ENCODE measurements around the gene BRIP1.
"Not testable (repeated sequence)": the region's sequence is repeated elsewhere in the genome, so short reads cannot be mapped to it uniquely, and the experiment has no call there.

BRIP1 gene

DNA sequence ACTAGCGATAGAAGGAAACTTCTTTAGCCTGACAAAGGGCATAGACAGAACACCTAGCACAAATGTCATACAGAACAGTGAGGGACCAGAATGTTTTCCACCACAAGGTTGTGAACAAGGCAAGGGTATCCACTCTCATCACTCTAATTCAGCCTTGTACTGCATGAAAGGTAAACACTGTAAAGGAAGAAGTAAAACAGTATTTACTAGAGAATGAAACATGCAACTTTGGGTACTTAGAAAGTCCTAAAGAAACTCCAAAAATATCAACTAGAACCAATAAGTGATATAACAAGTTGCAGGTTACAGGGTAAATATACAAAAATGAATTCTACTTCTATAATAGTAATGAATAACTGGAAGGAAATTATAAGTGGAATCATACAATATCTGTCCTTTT, 32.2 kb downstream of the BRIP1 start:
- DNase-seq (ENCODE audit: low read depth in 4 of 4, low spot score in 1 of 4): no peak

DNA sequence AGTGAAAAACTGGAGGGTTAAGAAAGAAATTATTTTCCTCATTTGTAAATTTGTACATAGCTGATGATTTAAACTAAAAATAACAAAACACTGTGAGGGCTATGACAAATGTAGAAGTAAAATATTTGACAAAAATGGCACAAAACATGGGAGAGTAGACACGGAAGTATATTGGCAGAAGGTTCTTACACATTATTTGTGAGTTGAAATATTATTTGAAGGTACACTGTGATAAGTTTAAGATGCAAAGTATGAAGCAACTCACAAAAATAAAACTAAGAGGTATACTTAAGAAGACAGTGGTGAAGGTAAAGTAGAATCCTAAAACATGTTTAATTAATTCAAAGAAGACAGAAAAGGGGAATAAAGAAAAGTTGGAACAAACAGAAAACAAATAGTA, 34.6 kb downstream of the BRIP1 start:
- DNase-seq (ENCODE audit: low read depth in 4 of 4, low spot score in 1 of 4): no peak

DNA sequence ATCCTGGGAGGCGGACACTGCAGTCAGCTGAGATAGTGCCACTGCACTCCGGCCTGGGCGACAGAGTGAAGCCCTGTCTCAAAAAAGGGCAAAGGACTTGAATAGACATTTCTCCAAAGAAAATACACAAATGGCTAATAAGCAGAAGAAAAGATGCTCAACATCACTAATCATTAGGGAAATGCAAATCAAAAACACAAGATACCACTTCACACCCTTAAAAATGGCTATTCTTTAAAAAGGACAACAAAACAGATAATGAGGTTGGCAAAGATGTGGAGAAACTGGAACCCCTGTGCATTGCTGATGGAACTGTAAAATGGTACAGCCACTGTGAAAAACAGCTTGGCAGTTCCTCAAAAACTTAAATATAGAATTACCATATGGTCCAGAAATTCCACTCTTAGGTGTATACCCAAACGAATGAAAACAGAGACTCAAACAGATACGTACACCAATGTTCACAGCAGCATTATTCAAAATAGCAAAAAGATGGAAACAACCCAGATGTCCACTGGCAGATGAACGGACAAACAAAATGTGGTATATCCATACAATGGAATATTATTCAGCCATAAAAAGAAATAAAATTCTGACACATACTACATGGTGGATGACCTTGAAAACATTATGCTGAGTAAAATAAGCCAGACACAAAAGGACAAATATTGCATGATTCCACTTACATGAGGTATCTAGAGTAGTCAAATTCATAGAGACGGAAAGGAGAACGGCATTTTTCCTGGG, 35.5 kb downstream of the BRIP1 start:
- DNase-seq (ENCODE audit: low read depth in 4 of 4, low spot score in 1 of 4): no peak

DNA sequence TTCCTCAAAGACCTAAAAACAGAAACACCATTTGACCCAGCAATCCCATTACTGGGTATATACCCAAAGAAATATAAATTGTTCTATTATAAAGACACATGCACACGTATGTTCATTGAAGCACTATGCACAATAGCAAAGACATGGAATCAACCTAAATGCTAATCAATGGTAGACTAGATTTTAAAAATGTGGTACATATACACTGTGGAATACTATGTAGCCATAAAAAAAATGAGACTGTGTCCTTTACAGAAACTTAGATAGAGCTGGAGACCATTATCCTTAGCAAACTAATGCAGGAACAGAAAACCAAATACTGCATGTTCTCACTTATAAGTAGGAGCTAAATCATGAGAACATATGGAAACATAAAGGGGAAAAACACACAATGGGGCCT, 36.5 kb downstream of the BRIP1 start:
- not testable (repeated sequence) for DNase-seq (ENCODE audit: low read depth in 4 of 4, low spot score in 1 of 4)

DNA sequence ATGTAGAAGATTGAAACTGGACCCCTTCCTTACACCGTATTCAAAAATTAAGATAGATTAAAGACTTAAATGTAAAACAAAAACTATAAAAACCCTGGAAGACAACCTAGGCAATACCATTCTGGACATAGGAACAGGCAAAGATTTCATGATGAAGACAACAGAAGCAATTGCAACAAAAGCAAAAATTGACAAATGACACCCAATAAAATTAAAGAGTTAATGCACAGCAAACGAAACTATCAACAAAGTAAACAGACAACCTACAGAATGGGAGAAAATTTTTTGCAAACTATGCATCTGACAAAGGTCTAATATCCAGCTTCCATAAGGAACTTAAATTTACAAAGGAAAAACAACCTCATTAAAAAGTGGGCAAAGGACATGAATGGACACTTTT, 37.1 kb downstream of the BRIP1 start:
- not testable (repeated sequence) for DNase-seq (ENCODE audit: low read depth in 4 of 4, low spot score in 1 of 4)

DNA sequence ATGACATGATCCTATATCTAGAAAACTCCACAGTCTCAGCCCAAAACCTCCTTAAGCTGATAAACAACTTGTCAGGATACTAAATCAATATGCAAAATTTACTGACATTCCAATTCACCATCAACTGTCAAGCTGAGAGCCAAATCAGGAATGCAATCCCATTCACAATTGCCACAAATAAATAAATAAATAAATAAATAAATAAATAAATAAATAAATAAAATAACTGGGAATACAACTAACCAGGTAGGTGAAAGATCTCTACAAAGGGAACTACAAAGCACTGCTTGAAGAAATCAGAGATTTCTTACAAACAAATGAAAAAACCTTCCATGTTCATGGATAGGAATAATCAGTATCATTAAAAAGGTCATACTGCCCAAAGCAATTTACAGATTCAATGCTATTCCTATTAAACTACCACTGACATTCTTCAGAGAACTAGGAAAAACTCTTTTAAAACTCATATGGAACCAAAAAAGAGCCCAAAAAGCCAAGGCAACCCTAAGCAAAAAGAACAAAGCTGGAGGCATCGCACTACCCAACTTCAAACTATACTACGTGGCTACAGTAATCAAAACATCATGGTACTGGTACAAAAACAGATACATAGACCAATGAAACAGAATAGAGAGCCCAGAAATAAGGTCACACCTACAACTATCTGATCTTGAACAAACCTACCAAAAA, 37.7 kb downstream of the BRIP1 start:
- DNase-seq (ENCODE audit: low read depth in 4 of 4, low spot score in 1 of 4): no peak

DNA sequence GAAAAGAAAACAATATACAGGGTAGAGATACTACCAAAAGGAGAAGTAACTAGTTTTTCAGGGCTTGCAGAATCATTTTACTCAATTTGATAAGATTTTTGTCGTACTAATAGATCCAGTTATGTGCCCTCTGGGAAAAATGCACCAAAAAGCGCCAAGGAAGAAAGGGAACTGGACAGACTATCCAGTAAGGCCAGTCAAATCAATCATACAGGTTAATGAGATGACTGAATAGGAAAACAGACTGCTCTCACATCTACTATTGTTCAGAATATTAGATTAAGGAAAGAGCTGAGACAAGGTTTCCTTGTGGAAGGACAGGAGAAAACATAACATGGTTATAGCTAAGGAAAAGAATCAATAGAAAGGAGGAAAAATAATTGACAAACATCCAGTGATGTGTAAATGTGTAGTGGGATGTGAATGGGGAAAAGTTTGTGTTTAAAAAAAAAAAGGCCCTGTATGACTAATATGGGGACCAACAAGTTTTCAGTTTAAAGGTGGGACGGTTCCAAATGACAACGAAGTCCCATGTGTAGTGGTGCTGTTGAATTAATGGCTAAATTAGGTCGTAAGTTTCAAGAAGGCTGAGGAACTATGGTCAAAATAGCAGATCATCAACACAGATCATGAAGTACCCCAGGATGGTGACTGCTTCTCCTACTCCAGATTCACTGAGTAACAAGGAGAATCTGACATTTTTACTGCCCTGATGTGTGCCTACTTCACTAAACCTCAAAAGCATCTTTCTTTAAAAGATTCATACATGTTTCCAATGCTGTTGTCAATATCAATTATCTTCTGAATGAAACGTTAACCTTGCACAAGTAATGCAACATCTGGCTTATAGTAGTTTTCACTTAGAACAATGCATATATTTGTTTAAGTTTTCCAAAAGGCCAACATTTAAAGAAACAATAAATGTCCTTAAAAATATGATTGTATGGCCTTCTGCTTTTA, 40.7 kb downstream of the BRIP1 start:
- DNase-seq (ENCODE audit: low read depth in 4 of 4, low spot score in 1 of 4): no peak

DNA sequence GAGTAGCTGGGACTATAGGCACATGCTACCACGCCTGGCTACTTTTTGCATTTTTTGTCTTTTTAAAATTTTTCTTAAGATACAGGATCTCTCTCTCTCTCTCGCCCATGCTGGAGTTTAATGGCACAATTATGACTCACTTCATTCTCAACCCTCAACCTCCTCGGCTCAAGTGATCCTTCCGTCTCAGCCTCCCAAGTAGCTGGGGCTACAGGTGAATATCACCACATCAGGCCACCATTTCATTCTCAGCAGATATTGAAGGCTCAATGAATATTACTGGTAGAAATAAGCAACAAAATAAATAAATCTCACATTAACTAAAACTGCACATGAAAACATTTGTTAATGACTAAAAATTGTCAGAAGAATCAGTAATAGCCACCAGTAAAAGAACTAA, 41.7 kb downstream of the BRIP1 start:
- DNase-seq (ENCODE audit: low read depth in 4 of 4, low spot score in 1 of 4): no peak

DNA sequence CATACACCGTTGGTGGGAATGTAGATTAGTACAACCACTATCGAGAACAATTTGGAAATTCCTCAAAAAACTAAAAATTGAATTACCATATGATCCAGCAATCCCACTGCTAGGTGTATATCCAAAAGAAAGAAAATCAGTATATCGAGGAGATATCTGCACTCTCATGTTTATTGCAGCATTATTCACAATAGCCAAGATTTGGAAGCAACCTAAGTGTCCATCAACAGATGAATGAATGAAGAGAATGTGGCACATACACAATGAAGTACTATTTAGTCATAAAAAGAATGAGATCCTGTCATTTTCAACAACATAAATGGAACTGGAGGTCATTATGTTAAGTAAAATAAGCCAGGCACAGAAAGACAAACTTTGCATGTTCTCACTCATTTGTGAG, 44.1 kb downstream of the BRIP1 start:
- DNase-seq (ENCODE audit: low read depth in 4 of 4, low spot score in 1 of 4): not testable (repeated sequence)

DNA sequence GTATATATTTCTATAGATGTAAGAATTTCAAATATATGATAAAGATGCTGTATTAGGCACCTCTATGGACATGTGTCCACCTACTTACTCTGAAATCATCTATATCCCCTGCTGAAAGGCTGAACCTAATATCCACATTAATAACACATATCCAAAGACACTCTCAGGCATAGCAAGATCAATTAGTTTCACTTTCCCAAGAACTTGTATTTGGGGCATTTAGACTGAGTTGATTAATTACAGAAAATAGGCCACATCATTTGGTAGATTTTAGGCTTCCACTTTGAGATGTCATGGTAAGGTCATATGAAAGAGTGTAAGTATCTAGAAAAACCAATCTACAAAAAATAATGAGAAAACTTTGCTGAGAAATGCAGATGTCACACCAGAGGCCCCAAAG, 45.1 kb downstream of the BRIP1 start:
- no peak for DNase-seq (ENCODE audit: low read depth in 4 of 4, low spot score in 1 of 4)

DNA sequence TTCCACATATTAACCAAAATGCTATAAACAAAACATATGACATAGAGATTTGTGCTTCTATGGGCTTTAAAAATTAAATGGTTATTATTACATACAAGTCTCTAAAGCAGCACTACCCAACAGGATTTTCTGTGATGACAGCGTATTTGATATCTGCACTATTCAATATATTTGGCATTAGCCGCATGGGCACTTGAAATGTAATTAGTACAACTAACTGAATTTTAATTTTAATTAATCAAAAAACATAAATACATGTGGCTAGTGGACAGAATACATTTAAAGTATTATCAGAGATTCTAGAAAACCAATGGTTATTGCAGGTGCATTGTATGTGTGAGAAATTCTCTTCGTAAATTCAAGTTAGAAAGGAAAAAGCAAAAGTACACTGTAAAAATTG, 45.9 kb downstream of the BRIP1 start:
- DNase-seq (ENCODE audit: low read depth in 4 of 4, low spot score in 1 of 4): no peak

DNA sequence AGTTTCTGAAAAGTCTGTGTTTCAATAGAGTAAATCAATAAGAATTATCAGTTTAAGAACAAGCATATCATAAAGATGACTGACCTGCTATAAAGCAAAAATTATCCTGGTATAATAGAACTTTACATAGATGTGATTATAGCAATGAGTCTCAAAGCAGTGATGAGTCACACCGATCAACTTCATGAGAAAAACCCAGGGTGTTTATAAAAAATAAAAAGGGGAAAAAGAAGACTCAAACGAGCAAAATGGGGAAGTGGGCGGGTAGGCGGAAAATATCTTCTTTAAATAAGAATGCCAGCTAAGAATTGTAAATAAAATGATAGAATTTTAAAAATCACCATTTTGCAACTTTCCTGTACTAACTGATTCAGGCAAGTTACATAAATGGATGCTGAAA, 46.8 kb downstream of the BRIP1 start:
- no peak for DNase-seq (ENCODE audit: low read depth in 4 of 4, low spot score in 1 of 4)

DNA sequence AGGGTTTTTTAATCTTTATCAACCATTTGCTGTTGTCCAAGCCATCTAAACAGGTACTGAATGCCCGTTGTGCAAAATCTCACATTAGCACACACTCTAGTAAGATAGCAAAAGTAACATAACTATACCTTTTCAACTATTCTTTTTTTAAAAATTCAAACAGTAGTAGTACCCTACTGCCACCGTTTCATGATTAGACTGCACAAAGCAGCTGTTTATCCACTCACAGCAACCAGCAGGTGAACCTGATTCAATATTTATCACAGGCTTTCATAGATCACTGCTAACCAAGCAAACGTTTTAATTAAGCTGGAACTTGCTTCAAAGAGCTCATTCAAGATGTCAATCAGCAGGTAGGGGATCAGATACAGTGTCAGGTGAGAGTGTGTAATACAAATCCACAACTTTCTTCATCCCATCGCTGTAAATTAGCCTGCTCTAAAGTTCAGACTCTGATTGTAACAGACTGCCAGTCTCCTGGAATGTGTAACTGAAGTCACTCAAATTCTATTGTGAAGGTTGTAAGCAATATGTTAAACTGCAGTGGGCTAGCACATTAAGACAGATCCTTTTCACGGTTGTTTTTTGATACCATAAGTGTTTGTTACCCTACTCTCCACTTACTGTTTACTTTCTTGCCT, 47.3 kb downstream of the BRIP1 start:
- no peak for DNase-seq (ENCODE audit: low read depth in 4 of 4, low spot score in 1 of 4)

DNA sequence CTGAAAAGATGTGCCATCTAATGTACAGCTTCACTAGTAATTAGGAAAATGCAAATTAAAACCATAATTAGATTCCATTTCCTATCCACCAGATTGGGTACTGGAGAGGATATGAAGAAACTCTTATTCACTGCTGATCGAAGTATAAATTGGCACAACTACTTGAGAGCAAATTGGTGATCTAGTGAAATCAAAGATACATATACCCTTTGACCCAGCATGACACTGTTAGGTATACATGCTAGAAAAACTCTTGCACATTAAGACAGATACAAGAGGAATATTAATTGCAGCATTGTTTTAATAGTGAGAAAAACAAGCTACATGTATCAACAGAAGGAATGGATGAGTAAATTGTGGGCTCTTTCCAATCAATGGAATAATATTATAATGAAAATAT, 48.8 kb downstream of the BRIP1 start:
- DNase-seq (ENCODE audit: low read depth in 4 of 4, low spot score in 1 of 4): no peak

DNA sequence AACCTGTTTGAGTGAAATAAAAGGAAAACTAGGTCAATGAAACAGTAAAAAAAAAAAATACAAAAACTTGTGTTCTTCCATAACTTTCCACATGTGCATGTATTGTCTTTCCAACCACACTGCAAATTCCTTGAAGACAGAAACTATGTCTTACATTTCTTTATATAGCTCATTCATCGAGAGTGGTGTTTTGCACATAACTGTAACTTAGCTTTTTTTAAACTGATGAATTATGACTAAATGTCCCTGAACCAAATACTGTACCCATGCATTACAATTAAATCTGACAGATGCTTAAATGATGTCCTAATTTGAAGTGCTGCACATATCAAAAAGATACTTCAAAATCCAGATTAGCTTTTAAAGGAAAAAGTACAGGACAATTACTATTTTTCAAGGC, 50.1 kb downstream of the BRIP1 start:
- no peak for DNase-seq (ENCODE audit: low read depth in 4 of 4, low spot score in 1 of 4)

DNA sequence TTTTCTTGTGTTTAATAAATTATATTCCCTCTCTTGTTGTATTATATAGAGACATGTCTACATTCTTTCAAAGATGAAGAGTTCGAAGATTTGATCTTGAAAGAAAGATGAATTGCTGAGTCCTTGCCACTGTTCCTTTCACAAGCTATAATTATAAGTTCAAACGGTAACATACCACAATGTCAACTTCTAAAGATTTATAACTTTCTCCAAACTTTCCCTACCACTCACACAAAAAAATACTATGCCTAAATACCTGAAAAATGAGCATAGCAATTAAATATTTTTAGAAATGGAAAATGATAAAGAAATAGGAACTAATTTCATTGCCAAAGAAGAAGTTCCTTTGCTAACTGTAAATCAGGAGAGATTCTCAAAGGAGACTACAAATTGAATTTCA, 50.6 kb downstream of the BRIP1 start:
- DNase-seq (ENCODE audit: low read depth in 4 of 4, low spot score in 1 of 4): no peak

DNA sequence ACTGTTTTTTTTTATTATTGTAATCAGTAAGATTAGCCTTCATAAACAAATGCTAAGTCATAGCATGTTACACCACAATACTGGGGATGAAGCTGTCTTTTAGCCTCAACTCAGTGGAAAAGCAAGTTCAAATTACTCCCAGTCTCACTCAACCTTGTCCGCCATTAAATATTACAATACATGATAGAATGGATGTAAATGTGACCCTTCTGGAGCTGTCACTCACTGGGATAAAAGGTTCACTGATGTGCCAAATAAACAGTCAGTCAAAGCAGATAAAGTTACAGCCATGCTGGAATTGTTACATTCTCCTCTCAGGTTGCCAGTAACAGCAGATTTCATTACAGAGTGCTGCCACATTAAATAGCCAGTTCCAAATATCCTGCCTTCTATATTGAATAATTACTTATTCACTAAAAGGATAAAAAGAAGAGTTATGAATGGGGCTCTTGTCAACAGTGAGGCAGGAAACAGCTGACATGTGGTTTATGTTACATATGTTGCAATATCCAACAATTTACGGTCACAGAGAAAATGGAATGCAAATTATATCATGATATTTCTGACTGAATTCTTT, 53.4 kb downstream of the BRIP1 start:
- no peak for DNase-seq (ENCODE audit: low read depth in 4 of 4, low spot score in 1 of 4)

DNA sequence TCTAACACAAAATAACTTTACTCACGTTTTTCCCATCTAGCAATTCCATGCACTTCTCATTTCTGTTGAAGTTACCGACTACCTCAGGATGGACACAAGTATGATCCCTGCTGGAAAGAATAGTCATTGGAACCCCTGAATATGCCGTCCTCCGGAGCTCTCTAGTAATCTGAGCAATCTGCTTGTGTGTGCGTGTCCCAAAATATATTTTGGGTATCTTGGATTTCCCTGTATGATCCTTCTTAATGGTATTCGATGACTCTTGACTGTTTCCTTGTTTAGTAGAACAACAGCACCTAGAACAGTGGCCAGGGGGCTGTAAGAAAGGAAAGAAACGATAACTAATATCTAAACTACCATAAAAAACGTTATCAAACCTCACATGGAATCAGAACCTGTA, 54.9 kb downstream of the BRIP1 start:
- no peak for DNase-seq (ENCODE audit: low read depth in 4 of 4, low spot score in 1 of 4)

DNA sequence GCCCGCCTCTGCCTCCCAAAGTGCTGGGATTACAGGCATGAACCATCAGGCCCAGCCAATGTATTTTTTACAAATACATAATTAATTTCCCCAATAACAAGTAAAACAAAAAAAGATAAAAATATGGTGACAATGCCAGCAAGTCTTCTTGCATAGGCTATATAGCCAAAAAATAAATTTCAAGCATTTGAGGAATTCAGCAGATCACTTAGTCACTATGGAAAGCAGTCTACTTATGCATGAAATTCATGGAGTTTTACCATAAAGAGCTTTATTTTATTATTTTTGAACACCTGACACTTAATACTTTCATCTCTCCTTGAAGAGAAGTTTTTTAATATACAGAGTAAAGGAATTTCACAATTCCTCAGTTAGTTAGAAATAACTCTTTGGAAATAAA, 56.4 kb downstream of the BRIP1 start:
- DNase-seq (ENCODE audit: low read depth in 4 of 4, low spot score in 1 of 4): no peak

DNA sequence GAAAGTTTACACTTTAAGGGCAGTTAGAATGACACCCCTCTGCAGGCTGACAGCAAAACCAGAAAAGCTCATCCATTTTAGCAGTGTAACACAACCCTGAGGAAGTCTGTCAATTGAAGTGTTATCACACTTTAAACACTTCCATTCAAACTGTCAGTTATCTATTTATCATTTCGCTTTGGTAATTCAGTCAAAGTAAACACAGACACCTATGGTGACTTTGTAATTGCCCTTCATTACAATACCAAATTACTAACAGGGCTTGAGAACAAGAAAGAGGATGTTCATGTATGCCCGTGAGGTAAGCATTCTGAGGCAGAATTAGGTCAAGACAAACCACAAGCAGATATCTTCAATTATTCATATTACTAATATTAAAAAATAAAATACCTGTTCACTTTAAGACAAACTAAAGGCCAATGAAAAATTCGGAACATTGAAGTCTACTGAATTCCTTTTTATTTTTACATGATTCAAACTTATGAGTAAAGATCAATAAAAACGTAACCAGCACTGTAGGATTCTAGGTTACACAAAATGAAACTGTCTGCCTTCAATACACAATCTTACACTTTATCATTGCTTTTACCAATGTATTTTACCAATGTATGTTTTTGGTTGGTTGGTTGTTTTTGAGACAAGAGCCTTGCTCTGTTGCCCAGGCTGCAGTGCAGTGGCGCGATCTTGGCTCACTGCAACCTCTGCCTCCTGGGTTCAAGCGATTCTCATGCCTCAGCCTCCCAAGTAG, 57.1 kb downstream of the BRIP1 start:
- DNase-seq (ENCODE audit: low read depth in 4 of 4, low spot score in 1 of 4): no peak
